GM04504 (cell line): ENCODE measurements around the gene DCPS.
"Not testable (repeated sequence)": the region's sequence is repeated elsewhere in the genome, so short reads cannot be mapped to it uniquely, and the experiment has no call there.

Source experiments
- DNase-seq: peaks from one replicate; pipeline ENCODE4 v3.0.0-alpha.2; 2012; ENCODE audit warnings: low read depth

DCPS gene

GRCh38 chr11:126360049-126360446 lies 56.2 kb downstream of the DCPS start:
- DNase-seq = no peak

GRCh38 chr11:126361400-126361799 lies 57.5 kb downstream of the DCPS start:
- DNase-seq = no peak

GRCh38 chr11:126362879-126363655 lies 59.2 kb downstream of the DCPS start:
- DNase-seq = no peak

- DNase-seq = no peak
Observed at GRCh38 chr11:126363706-126364248, 59.9 kb downstream of the DCPS start.

GRCh38 chr11:126364735-126365134 lies 60.9 kb downstream of the DCPS start:
- DNase-seq = not testable (repeated sequence)

- DNase-seq = not testable (repeated sequence)
Observed at GRCh38 chr11:126365508-126365907, 61.6 kb downstream of the DCPS start.

GRCh38 chr11:126366064-126366822 lies 62.4 kb downstream of the DCPS start:
- DNase-seq = no peak

GRCh38 chr11:126366823-126367654 lies 63.2 kb downstream of the DCPS start:
- DNase-seq = not testable (repeated sequence)

- not testable (repeated sequence) for DNase-seq
Observed at GRCh38 chr11:126367806-126368205, 63.9 kb downstream of the DCPS start.

GRCh38 chr11:126368336-126369119 lies 64.7 kb downstream of the DCPS start:
- not testable (repeated sequence) for DNase-seq

- DNase-seq = no peak
Observed at GRCh38 chr11:126370016-126370415, 66.2 kb downstream of the DCPS start.

- no peak for DNase-seq
Observed at GRCh38 chr11:126371595-126371994, 67.7 kb downstream of the DCPS start.

GRCh38 chr11:126373389-126374066 lies 69.7 kb downstream of the DCPS start:
- not testable (repeated sequence) for DNase-seq

- DNase-seq = not testable (repeated sequence)
Observed at GRCh38 chr11:126374562-126375300, 70.9 kb downstream of the DCPS start.

GRCh38 chr11:126375726-126376125 lies 71.9 kb downstream of the DCPS start:
- DNase-seq = no peak

- no peak for DNase-seq
Observed at GRCh38 chr11:126378763-126379162, 74.9 kb downstream of the DCPS start.

- no peak for DNase-seq
Observed at GRCh38 chr11:126380909-126381308, 77.0 kb downstream of the DCPS start.

- DNase-seq = not testable (repeated sequence)
Observed at GRCh38 chr11:126381960-126382359, 78.1 kb downstream of the DCPS start.

- DNase-seq = not testable (repeated sequence)
Observed at GRCh38 chr11:126382641-126383040, 78.8 kb downstream of the DCPS start.
